GM19324 (cell line): ENCODE measurements around the gene ATL2.
"Not testable (repeated sequence)": the region's sequence is repeated elsewhere in the genome, so short reads cannot be mapped to it uniquely, and the experiment has no call there.

ENCODE experiments used
- ATAC-seq: cut with Tn5 transposase; IDR thresholded peaks from one replicate; pipeline ENCODE4 v1.9.1; 2021; ENCODE audit warnings: mild to moderate bottlenecking, moderate library complexity; ENCODE audit not compliant: unreplicated experiment, low FRiP score

ATL2 gene

DNA sequence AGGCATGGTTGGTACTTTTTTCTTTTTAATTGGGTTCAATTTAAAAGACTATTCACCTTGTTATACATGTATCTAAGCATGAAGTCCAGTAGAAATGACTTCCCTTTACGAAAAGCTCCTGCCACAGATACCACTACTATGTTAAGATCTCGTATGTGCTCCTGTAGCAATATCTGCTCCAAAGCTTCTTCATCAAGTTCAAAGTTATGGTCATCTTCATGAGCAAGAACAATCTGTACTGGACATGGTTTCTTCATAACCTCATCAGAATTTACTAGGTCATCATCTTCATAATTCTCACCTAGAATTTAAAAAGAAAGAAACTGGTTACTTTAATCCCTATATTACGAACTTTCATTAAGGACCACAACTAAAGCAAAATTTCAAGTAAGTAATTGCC lies 33.9 kb downstream of the ATL2 start:
- no peak for ATAC-seq

DNA sequence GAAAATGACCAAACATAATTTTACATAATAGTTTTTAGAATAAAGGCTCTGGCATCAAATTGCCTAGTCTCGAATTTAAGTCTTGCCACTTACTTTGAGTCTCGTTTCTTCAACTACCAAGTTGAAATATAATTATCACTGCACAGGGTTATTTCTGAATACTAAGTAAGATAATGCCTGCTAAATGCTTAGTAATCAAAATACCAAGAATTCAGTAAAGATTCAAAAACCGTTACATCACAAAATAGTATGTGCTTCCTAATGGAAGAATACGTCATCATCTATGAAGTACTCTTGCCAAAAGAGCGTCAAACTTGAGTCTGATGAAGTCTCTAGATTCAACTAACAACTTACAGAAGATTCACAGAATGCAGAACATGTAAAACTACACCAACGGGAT lies 40.5 kb downstream of the ATL2 start:
- ATAC-seq, result no peak

DNA sequence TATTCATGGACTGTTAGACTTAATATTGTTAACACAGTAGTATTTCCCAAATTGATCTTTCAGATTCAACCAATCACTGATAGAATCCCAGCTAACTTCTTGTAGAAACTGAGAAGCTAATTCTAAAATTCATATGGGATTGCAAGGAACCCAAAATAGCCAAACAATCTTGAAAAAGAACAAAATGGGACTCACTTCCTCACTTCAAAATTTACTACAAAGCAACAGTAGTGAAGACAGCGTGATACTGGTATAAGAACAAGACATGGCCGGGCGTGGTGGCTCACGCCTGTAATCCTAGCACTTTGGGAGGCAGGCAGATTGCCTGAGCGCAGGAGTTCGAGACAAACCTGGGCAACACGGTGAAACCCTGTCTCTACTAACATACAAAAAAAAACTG lies 46.3 kb downstream of the ATL2 start:
- ATAC-seq, result no peak

DNA sequence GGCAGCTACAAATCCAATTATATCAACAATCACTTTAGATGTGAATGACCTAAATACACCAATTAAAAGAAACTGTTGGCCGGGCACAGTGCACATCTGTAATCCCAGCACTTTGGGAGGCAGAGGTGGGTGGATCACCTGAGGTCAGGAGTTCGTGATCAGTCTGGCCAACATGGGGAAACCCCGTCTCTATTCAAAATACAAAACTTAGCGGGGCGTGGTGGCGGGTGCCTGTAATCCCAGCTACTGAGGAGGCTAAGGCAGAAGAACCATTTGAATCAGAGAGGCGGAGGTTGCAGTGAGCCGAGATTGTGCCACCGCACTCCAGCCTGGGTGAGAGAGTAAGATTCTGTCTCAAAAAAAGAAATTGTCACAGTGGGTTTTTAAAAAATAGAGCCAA lies 49.5 kb downstream of the ATL2 start:
- no peak for ATAC-seq

DNA sequence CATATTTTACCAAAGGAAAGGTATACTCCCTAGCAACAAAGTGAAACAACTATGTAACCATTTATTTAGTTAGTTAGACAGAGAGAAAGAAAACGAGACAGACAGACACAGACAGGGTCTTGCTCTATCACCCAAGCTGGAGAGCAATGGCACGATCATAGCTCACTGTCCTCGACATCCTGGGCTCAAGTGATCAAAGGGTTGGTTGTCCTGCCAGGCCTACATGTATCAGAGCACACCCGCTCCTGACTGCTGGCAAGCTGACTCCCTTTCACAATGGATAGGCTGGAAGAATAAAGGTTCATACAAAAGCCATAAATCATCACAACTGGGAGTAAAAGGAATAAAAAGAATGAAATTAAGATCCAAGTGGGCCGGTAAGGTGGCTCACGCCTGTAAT lies 53.5 kb downstream of the ATL2 start:
- no peak for ATAC-seq

DNA sequence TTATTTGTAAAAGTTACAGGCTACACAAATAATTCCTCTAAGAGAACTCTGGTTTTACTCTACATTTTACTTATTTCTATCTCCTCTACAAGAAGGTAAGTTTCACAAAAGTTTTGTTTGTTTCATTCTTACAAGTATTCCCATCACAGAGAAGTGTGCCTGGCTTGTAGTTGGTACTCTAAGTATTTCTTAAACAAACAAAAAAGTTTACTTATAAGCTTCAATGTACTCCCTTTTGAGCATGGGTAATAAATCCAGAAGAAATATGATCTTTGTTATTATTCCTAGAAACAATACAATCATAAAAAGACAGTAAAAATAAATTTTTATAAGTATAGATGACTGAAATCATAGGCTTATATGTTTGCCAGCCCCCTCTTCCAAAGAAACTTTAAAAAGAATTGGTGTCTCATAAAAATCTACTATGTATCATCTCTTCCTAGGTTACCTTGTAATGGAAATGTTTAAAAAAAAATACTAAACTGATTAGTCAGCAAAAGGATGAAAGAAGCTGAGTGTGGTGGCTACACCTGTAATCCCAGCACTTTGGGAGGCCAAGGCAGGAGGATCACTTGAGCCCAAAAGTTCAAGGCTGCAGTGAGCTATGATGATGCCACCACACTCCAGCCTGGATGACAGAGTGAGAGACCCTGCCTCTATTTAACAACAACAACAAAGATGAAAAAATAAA lies 54.7 kb downstream of the ATL2 start:
- no peak for ATAC-seq

DNA sequence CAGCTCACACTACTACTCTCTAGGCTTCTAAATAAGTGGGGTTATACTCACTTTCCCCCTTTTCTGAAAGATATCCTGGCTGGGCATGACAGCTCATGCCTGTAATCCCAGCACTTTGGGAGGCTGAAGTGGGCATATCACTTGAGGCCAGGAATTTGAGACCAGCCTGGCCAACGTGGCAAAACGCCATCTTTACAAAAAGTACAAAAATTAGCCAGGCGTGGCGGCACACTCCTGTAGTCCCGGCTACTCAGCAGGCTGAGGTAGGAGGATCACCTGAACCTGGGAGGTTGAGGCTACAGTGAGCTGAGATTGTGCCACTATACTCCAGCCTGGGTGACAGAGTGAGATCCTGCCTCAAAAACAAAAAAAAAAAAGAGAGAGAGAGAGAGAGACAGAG lies 57.8 kb downstream of the ATL2 start:
- ATAC-seq, result not testable (repeated sequence)

DNA sequence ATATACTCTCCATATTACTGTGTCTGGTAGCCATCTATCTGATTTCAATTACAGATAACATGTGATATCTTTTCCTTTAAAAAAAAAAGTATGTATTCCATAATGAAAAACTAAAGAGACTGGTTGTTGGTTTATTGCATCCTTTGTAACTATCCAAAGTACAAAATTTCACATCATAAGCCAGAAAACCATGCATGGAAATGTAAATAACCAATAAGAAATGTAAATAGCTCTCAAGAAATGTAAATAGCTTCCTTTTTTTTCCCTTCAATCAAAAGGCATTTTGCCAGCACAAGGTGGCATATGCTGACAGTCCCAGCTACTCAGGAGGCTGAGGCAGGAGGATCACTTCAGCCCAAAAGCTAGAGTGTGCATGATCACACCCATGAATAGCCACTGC lies 59.3 kb downstream of the ATL2 start:
- ATAC-seq, result no peak

DNA sequence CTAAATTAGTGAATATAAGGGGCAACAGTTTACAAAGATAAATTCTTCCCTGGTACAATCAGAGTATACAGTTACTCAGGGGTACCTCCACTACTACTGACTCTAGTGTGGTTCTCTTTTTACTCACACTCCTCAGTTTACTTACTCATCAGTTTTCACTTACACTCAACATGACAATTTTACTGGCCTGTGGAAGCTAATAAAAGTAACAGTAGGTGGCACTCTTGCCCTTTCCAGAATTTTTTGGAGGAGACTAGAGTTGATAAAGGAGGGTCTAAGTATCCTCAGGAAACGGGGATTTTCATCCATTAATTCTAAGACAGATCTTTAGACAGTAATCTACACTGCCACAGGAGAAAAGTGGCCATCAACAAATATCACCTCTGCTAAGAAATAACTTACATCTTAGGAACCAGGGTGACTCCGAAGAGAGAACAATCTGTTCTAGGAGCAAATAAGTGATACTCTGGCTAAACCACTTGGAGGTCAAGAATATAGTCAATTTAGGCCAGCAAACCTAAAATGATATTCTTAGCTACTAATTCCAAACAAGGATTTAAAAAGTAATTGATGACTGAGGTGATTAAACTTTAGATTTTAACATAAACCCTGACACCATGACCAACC lies 61.3 kb downstream of the ATL2 start:
- no peak for ATAC-seq

DNA sequence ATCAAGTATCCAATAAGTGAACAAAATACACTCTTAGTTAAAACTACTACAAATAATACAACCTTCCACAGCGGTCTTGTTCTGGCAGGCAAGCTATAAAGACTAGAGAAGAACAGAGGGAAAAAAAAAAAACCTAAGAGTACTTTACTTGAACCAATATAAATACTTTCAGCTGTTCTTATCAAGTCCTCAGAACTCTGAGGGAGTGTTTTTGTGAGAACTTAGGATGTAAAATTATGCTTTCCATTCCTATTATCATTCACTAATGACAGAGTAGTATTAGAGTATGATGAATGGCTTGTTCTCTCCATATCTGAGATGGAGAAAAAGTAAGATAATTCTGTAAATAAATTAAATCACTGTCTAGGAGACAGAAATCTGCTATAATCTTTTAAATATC lies 68.3 kb downstream of the ATL2 start:
- ATAC-seq, result no peak

DNA sequence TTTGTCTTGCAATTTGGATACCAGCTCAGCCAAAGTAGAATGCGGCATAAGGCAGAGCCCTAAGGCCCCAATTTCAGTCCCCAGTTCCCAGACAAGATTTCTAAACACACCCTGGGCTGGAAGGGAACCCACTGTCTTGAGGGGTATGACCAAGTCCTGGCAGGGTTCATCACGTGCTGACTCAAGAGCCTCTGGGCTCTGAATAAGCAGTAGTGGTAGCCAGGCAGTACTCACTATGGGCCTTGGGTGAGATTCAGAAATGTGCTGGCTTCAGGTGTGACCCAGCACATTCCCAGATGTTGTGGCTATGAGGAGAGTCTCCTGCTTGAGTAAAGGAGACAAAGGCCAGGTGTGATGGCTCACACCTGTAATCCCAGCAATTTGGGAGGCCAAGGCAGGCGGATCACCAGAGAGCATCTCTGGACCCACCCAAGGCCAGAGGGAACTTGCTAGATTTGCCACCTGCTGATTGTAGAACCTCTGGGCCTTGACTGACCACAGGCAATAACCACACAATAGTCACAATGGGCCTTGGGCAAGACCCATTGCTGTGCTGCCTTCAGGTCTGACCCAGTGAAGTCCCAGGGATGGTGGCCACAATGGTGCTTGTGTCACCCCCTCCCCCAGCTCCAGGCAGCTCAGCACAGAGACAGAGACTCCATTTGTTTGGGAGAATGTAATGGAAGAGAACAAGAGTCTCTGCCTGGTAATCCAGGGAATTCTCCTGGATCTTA lies 74.9 kb downstream of the ATL2 start:
- no peak for ATAC-seq

DNA sequence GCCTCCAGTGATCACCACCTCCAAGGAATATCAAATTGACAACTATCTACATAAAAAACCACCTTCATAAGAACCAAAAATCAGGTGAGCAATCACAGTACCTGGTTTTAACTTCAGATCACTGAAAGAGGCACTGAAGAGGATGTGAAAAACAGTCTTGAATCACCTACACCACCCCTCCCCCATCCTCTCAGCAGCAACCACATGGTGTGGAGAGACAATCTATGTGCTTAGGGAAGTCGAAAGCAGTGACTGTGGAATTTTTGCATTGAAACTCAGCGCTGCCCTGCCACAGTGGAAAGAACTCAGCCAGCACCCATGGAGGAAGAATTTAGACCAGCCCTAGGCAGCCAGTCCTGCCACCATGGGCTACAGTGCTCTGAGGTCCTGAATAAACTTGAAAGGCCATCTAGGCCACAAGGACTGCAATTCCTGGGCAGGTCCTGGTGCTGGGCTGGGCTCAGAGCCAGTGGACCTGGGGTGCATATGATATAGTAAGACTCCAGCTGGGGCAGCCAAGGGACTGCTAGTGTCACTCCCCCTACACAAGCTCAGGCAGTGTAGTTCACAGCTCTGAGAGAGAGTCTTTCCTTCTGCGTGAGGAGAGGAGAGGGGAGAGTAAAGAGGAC lies 75.6 kb downstream of the ATL2 start:
- ATAC-seq, result no peak

DNA sequence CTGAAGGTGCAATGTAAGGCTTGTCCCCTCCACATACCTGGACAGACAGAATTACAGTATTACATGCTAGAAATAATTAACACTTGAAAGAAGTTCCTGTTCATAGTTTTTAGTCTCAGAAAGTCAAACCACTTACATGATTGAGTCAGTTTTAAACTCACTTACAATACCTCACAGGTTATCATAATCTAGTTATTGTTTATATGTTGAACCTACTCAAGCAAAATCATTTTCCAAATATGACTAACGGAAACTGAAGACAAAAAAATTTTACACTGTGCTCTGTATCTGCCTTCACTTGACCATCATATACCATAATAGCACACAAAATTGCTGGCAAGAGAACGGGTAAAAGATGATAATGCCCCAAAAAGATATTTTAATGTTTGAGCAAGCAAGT lies 78.5 kb downstream of the ATL2 start:
- no peak for ATAC-seq

DNA sequence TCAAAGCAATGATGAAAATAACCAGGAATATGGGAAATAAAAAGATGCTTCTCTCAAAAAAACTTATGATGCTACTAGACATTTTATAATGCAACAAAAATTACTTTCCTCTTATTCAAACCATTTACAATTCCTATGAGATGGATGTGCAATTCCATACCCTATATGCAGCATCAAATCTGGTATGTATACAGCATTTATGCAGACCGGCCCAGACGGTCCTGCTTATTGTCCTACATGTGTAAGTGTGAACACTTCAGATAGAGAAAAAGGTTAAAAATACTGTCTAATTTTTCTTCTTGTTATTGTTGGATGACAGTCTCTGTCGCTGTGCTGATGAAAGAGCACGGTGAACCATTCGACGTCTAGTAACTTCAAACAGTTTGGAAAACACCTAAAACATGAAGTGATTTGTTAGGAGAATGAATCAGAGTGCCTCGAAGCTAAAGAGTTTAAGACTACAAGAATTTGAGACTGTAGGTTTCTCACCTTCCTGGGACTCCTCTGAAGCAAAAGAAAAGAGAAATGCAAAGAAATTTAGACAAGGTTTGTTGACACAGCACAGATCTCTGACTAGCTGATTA lies 80.8 kb downstream of the ATL2 start:
- ATAC-seq, result no peak

DNA sequence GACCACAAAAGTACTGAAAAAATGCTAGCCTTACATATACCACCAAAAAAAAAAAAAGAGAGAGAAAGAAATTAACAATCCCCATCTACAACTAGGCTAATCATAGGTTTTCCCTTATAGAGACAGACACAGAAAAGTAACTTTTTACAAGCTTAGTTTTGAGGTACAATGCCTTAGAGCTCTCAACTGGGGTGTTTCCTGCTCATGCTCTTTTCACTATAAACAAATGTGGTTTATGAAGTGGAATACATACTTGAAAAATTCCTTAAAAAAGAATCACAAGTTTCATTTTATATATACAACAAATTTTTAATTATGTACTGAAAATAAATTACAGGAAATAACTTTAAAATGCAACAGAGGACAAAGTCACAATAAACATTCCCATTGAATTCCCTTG lies 82.5 kb downstream of the ATL2 start:
- ATAC-seq, result no peak

DNA sequence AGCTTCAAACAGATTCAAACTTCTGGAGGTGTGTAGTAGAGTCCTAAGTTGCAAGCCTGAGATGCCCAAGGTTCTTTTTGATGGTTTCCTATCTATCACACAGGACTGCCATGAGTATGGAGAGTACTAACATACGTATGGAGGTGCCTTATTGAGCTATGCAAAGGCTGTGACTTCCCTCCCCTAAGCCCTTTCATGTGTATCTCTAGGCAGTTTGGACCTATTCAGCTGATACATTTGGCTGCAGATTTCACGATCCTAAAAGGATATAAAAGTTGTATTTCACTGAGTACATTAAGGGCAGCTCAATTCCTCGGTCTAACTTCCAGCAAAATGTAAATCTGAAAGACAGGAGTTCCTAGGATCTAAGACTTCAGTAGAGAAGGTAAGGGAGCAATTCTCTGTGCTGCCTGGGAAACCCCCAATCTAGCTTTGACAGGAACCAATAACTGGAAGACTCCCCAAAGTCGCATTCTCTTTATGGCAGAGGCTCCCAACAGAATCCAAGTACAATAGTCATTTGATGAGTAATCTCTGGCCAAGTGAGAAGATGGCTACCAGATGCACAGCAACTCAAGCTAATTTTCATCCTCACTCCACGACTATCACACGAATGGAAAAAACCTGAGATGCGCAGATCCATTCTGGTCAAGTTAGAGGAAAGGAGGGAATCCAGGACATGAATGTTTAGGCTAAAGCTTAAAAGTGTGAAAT lies 83.8 kb downstream of the ATL2 start:
- ATAC-seq, result no peak

DNA sequence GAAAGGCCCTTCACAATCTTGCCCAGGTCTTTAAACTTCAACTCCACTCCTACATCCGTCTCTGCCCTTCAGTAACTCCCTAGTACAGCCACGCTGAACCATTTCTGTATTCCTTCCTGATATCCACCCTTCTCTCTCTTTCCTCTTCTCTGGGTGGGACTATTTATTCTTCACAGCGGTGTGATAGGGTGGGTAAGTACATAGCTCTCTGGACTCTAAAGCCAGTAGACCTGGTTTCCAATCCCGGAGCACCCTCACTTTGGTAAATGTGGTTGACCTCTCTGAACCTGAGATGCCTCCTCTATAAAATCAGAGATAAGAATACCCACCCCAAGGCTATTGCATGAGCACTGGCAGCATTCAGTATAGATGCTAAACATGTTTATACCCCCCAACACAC lies 86.7 kb downstream of the ATL2 start:
- ATAC-seq, result no peak

DNA sequence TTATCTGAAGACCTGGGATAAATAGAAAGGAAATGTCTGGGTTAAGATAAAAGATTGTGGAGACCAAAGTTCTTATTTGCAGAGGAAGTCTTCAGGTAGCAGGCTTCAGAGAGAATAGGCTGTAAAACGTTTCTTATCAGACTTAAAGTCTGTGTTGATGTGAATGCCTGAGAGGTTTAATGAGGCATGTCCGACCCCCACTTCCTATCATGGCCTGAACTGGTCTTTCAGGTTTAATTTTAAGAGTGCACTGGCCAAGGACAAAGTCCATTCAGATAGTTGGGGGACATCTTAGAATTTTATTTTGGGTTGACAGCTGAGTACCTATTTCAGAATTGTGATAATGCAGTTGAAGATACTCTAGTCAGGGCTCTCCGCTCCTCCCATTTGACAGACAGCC lies 92.1 kb downstream of the ATL2 start:
- no peak for ATAC-seq

DNA sequence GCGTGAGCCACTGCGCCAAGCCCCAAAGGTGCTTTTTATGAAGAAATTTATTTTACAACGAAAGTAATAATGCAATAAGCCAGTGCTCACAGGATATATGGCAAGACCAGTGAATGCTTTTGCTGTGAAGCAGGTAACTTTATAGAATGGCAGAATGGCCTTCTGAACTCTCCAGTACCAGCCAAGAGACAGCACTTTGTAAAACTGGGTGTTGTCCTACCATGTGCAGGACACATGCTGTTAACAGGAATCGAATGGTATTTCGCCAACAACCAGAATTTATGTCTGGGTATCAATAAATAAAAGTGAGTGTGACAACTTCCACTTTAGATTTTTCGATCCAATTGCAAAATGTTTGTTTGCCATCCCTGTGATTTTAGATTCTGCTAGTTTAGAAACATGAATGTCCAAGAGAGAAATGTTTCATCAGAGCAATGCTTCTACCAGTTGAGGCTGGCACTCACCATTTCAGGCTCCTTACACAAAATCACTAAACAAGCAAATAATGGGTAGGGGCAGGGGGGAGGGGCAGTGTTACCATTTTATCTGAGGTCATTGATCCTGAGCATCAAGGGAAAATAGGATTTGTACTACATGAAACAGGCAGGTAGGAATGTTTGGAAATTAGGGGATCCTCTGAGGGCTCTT lies 95.9 kb downstream of the ATL2 start:
- no peak for ATAC-seq

DNA sequence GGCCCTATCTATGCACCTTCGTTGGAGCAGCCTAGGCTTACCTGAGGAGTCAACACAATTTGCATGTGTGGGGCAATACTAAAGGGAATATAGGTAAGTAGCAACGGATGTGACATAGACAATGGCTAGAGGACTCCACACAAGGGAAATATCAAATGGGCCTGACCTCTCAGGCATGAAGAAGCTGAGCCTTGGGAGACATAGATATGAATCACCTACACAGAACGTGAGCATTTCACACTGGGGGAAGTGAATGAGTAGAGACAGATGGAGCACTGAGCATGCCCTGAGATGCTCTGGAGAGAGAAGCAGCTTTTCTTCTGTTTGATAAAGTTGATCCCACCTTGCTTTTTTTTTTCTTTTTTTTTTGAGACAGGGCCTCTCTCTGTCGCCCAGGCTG lies 97.9 kb downstream of the ATL2 start:
- ATAC-seq, result no peak
